Thyroid gland (tissue), 4 donors: ENCODE data around the gene UGT1A7.

Experiments
- CTCF ChIP-seq, 6 experiments: fragments of 200-600 bp in 3 of 6; fragments of 450-650 bp in 3 of 6; sonication (generic) in 3 of 6; IDR thresholded peaks; one replicate each; pipeline ENCODE4 v1.5.1; 2016 to 2019; ENCODE audit warnings: antibody characterized with exemption in 6 of 6, mild to moderate bottlenecking in 2 of 6, inconsistent platforms in 1 of 6, moderate library complexity in 1 of 6
- POLR2A ChIP-seq, 2 donors: fragments of 450-650 bp; IDR thresholded peaks; one replicate each; pipeline ENCODE4 v1.6.1; 2017; ENCODE audit warnings: antibody characterized with exemption in 2 of 2, mild to moderate bottlenecking in 2 of 2, moderate library complexity in 1 of 2

- TF ChIP-seq CTCF (IDR thresholded peaks at IDR 0.05) (no peak), POLR2A (IDR thresholded peaks at IDR 0.05) (no peak)
Observed at GRCh38 chr2:233674995-233675394, 6.7 kb upstream of the UGT1A7 start.
